Measurements from ENCODE around the gene MRTFA.
"Not testable (repeated sequence)": the region's sequence is repeated elsewhere in the genome, so short reads cannot be mapped to it uniquely, and the experiment has no call there.

GRCh38 chr22:40536149-40536548, 100.4 kb downstream of the MRTFA start:
- TF ChIP-seq SP1, ELF4 (IDR thresholded peaks at IDR 0.05): not testable (repeated sequence)
